Lower leg skin (tissue), 3 donors: ENCODE data around the gene FER1L5.

Source experiments
- POLR2A ChIP-seq, 2 donors: fragments of 450-650 bp; IDR thresholded peaks; one replicate each; pipeline ENCODE4 v1.6.1; 2016 to 2017; ENCODE audit warnings: antibody characterized with exemption in 2 of 2, mild to moderate bottlenecking in 1 of 2, moderate library complexity in 1 of 2
- TF ChIP-seq, protein P1 (sequence below), 3 donors: fragments of 450-650 bp; IDR thresholded peaks; one replicate each; pipeline ENCODE4 v1.5.1; 2016; ENCODE audit warnings: antibody characterized with exemption in 3 of 3, mild to moderate bottlenecking in 3 of 3, moderate library complexity in 2 of 3

DNA sequence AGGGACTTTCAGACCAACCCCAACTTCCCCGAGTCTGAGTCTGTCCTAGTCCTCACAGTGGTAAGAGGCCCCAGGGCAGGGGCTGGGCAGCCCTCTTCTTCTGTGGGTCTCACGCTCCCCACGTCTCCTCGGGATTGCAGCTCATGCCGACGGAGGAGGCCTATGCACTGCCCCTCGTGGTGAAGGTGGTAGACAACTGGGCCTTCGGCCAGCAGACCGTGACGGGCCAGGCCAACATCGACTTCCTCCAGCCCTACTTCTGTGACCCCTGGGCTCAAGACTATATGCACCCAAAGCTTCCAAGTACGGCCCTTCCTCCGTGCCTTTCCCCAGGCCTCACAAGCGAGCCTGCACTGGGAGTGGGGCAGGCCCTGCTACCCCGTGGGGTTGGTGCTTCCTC, 53.0 kb downstream of the FER1L5 start:
- no peak for TF ChIP-seq POLR2A (IDR thresholded peaks at IDR 0.05)
- TF ChIP-seq, protein P1, sequence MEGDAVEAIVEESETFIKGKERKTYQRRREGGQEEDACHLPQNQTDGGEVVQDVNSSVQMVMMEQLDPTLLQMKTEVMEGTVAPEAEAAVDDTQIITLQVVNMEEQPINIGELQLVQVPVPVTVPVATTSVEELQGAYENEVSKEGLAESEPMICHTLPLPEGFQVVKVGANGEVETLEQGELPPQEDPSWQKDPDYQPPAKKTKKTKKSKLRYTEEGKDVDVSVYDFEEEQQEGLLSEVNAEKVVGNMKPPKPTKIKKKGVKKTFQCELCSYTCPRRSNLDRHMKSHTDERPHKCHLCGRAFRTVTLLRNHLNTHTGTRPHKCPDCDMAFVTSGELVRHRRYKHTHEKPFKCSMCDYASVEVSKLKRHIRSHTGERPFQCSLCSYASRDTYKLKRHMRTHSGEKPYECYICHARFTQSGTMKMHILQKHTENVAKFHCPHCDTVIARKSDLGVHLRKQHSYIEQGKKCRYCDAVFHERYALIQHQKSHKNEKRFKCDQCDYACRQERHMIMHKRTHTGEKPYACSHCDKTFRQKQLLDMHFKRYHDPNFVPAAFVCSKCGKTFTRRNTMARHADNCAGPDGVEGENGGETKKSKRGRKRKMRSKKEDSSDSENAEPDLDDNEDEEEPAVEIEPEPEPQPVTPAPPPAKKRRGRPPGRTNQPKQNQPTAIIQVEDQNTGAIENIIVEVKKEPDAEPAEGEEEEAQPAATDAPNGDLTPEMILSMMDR (IDR thresholded peaks at IDR 0.05): no peak
